Cardiac fibroblast (primary cell): Measurements from ENCODE around the gene PM20D1.

Experiments
- DNase-seq, 2 donors: peaks; one replicate each; pipeline versions ENCODE4 v3.0.0 to v3.0.0-alpha.2; 2010; ENCODE audit warnings: low read depth in 2 of 2
- H3K4me3 ChIP-seq, 2 donors: replicated peaks in 1 of 2; 1 replicate in 1 of 2; 2 replicates in 1 of 2; pipeline ENCODE4 v1.5.1; 2011; ENCODE audit warnings: low read depth in 2 of 2, low read length in 2 of 2, mild to moderate bottlenecking in 2 of 2, moderate library complexity in 1 of 2
- CTCF ChIP-seq: IDR thresholded peaks from one replicate; pipeline ENCODE4 v1.5.1; 2011; ENCODE audit warnings: low read depth, mild to moderate bottlenecking, low read length, inconsistent platforms

PM20D1 gene

GRCh38 chr1:205811660-205812059 is 38.3 kb downstream of the PM20D1 start:
- peak overlapping the region; percentile 18 to 75 for H3K4me3 ChIP-seq
- no peak for TF ChIP-seq CTCF
- DNase-seq = peak in 1 of 2 donors; percentile 36

GRCh38 chr1:205810448-205811157 is 39.3 kb downstream of the PM20D1 start:
- DNase-seq = peak; percentile 10 to 43

GRCh38 chr1:205809942-205810345 is 40.0 kb downstream of the PM20D1 start:
- no peak overlapping the region for H3K4me3 ChIP-seq
- TF ChIP-seq CTCF = no peak
- DNase-seq = no peak

More at GRCh38 chr1:205810448-205811157, 39.3 kb downstream of the PM20D1 start:
- H3K4me3 ChIP-seq = no peak overlapping the region
- peak; percentile 23 for TF ChIP-seq CTCF

GRCh38 chr1:205809469-205809868 is 40.5 kb downstream of the PM20D1 start:
- no peak overlapping the region for H3K4me3 ChIP-seq
- DNase-seq = no peak
- no peak for TF ChIP-seq CTCF

- peak in 1 of 2 donors; percentile 12 for DNase-seq
- no peak for TF ChIP-seq CTCF
- no peak overlapping the region for H3K4me3 ChIP-seq
These were observed 44.7 kb downstream of the PM20D1 start for GRCh38 chr1:205805082-205805711.

GRCh38 chr1:205804605-205805004 is 45.3 kb downstream of the PM20D1 start:
- no peak for TF ChIP-seq CTCF
- no peak overlapping the region for H3K4me3 ChIP-seq
- no peak for DNase-seq
